GM18861 (cell line): ENCODE measurements around the gene SLC25A41.
"Not testable (repeated sequence)": the region's sequence is repeated elsewhere in the genome, so short reads cannot be mapped to it uniquely, and the experiment has no call there.

Source experiments
- ATAC-seq: cut with Tn5 transposase; IDR thresholded peaks from one replicate; pipeline ENCODE4 v1.9.1; 2021; ENCODE audit not compliant: unreplicated experiment

The SLC25A41 gene

GRCh38 chr19:6428692-6429418 lies 4.7 kb downstream of the SLC25A41 start:
- ATAC-seq: not testable (repeated sequence)

GRCh38 chr19:6427131-6427530 lies 6.4 kb downstream of the SLC25A41 start:
- no peak for ATAC-seq

GRCh38 chr19:6425732-6426620 lies 7.6 kb downstream of the SLC25A41 start:
- ATAC-seq: no peak

GRCh38 chr19:6424939-6425731 lies 8.4 kb downstream of the SLC25A41 start:
- peak; percentile 80 for ATAC-seq

- no peak for ATAC-seq
These were observed 9.2 kb downstream of the SLC25A41 start, which contains the start of gene KHSRP for GRCh38 chr19:6424195-6424938. Gene KHSRP, minus strand, starts transcription at chr19:6424811. Its CDS starts 110 bp downstream, at chr19:6424701.

- no peak for ATAC-seq
These were observed 9.9 kb downstream of the SLC25A41 start for GRCh38 chr19:6423499-6424194.

GRCh38 chr19:6421075-6422014 lies 12.2 kb downstream of the SLC25A41 start:
- no peak for ATAC-seq

GRCh38 chr19:6418562-6418932 lies 15.0 kb downstream of the SLC25A41 start:
- ATAC-seq: no peak

- ATAC-seq: no peak
These were observed 15.6 kb downstream of the SLC25A41 start for GRCh38 chr19:6417713-6418561.

GRCh38 chr19:6416658-6417405 lies 16.7 kb downstream of the SLC25A41 start:
- no peak for ATAC-seq

GRCh38 chr19:6415591-6416190 lies 17.9 kb downstream of the SLC25A41 start:
- ATAC-seq: no peak

GRCh38 chr19:6414793-6415590 lies 18.6 kb downstream of the SLC25A41 start:
- ATAC-seq: no peak

GRCh38 chr19:6413721-6414643 lies 19.6 kb downstream of the SLC25A41 start:
- no peak for ATAC-seq

GRCh38 chr19:6413291-6413690 lies 20.3 kb downstream of the SLC25A41 start:
- no peak for ATAC-seq
